ENCODE measurements around the gene TRPM4. TPM values are rescaled to one million over a fixed set of nuclear protein-coding genes. Genes with fewer than 3 reads are reported as not detected.

TRPM4 gene
- polyA plus RNA-seq, 1 of the 3 experiments (the other 2 are of a cell fraction), result 20.6 TPM

DNA sequence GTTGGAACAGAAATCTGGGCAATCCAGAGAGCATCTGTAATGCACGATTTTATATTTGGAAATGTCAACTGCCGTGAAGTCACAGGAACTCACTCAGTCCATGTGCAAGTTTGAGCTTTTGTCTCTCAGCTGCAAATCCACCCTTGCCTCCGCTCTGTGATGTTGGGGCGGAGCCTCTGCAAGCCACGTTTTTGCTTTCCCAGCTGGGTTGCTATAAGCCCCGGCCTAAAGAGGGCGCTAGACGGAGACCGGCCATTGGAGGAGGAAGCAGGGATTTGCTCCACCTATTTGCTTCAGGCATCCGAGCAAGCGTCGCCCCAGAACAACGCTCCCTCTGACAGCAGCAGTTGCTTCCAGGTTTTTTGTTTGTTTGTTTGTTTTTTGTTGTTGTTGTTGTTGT lies 56.2 kb downstream of the TRPM4 start:
- 83% methylated on average over 13 of the region's 13 CpGs for WGBS (ENCODE audit: low lambda C conversion rate)
- Histone ChIP-seq H3K4me3 (ENCODE audit: low read depth in 2 of 2, low read length in 1 of 2) (no peak overlapping the region), H3K9ac (no peak overlapping the region), H2AFZ (ENCODE audit: low read depth) (no peak overlapping the region), H4K20me1 (ENCODE audit: insufficient read depth) (no peaks in the 10 kb centered on the region), H3K9me3 (no peaks in the 10 kb centered on the region), H3K27me3 (ENCODE audit: insufficient read depth) (peaks cover under 1% of the 10 kb centered on the region; the same call in 1 of the 2 replicates), H3F3A (replicated peaks; ENCODE audit: insufficient read depth) (peaks cover 15% of the 10 kb centered on the region), H3K4me2 (no peak overlapping the region), H3K36me3 (replicated peaks in 1 of 2; ENCODE audit: control insufficient read depth in 1 of 2, insufficient read depth in 2 of 2, low read length in 1 of 2) (peaks cover 0 to 26% of the 10 kb centered on the region in 2 experiments), H3K27ac (ENCODE audit: low read depth in 2 of 2, low read length in 1 of 2) (no peak overlapping the region), H3K9me2 (no peaks in the 10 kb centered on the region), H3K79me2 (ENCODE audit: insufficient read depth) (no peaks in the 10 kb centered on the region), H3K4me1 (ENCODE audit: control insufficient read depth in 1 of 2, insufficient read depth in 2 of 2, low read depth in 1 of 2, low read length in 1 of 2) (no peaks in the 10 kb centered on the region)
- no peak for DNase-seq
- POLR2A ChIA-PET, result no interaction called here
- TF ChIP-seq, protein P1, sequence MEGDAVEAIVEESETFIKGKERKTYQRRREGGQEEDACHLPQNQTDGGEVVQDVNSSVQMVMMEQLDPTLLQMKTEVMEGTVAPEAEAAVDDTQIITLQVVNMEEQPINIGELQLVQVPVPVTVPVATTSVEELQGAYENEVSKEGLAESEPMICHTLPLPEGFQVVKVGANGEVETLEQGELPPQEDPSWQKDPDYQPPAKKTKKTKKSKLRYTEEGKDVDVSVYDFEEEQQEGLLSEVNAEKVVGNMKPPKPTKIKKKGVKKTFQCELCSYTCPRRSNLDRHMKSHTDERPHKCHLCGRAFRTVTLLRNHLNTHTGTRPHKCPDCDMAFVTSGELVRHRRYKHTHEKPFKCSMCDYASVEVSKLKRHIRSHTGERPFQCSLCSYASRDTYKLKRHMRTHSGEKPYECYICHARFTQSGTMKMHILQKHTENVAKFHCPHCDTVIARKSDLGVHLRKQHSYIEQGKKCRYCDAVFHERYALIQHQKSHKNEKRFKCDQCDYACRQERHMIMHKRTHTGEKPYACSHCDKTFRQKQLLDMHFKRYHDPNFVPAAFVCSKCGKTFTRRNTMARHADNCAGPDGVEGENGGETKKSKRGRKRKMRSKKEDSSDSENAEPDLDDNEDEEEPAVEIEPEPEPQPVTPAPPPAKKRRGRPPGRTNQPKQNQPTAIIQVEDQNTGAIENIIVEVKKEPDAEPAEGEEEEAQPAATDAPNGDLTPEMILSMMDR (IDR thresholded peaks at IDR 0.05), result peak; percentile 46
- TF ChIP-seq, protein P2, sequence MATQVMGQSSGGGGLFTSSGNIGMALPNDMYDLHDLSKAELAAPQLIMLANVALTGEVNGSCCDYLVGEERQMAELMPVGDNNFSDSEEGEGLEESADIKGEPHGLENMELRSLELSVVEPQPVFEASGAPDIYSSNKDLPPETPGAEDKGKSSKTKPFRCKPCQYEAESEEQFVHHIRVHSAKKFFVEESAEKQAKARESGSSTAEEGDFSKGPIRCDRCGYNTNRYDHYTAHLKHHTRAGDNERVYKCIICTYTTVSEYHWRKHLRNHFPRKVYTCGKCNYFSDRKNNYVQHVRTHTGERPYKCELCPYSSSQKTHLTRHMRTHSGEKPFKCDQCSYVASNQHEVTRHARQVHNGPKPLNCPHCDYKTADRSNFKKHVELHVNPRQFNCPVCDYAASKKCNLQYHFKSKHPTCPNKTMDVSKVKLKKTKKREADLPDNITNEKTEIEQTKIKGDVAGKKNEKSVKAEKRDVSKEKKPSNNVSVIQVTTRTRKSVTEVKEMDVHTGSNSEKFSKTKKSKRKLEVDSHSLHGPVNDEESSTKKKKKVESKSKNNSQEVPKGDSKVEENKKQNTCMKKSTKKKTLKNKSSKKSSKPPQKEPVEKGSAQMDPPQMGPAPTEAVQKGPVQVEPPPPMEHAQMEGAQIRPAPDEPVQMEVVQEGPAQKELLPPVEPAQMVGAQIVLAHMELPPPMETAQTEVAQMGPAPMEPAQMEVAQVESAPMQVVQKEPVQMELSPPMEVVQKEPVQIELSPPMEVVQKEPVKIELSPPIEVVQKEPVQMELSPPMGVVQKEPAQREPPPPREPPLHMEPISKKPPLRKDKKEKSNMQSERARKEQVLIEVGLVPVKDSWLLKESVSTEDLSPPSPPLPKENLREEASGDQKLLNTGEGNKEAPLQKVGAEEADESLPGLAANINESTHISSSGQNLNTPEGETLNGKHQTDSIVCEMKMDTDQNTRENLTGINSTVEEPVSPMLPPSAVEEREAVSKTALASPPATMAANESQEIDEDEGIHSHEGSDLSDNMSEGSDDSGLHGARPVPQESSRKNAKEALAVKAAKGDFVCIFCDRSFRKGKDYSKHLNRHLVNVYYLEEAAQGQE (IDR thresholded peaks at IDR 0.05; ENCODE audit: low read depth, low read length), result no peak
- CTCF ChIA-PET, result interaction anchor here (1.0 to 6.7 kb wide), 6 partner anchors 12 to 215 kb away, joined by 3 to 48 read pairs (median 6); no protein-coding TSS in a partner anchor

DNA sequence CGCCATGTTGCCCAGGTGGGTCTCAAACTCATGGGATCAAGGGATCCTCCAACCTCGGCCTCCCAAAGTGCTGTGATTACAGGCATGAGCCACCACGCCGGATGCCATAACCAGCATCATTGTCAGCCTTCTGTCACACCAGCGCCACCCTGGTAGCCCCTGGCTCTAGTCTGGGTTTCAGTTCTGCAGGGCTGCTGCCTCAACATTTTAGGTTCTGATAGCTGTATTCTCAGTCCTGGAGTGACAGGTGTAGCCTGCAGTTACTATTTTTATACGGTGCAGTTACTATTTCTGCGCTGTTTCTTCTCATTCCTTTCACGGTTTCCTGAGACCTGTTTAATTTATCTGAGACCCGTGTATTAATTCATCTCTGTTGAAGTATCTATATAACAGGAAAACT lies 57.1 kb downstream of the TRPM4 start:
- no peak overlapping the region for H3K9ac ChIP-seq
- peaks cover 8% of the 10 kb centered on the region for H3F3A ChIP-seq (replicated peaks; ENCODE audit: insufficient read depth)
- H3K9me3 ChIP-seq, result no peaks in the 10 kb centered on the region
- 62% methylated on average over 9 of the region's 9 CpGs for WGBS (ENCODE audit: low lambda C conversion rate)
- no peak overlapping the region for H3K27ac ChIP-seq (ENCODE audit: low read depth in 2 of 2, low read length in 1 of 2)
- ChIA-PET POLR2A (no interaction called here), CTCF (interaction anchor here (1.0 to 6.7 kb wide), 5 partner anchors 11 to 117 kb away, joined by 3 to 48 read pairs (median 8); no protein-coding TSS in a partner anchor)
- no peaks in the 10 kb centered on the region for H4K20me1 ChIP-seq (ENCODE audit: insufficient read depth)
- H3K4me1 ChIP-seq (ENCODE audit: control insufficient read depth in 1 of 2, insufficient read depth in 2 of 2, low read depth in 1 of 2, low read length in 1 of 2), result no peaks in the 10 kb centered on the region
- H3K36me3 ChIP-seq (replicated peaks in 1 of 2; ENCODE audit: control insufficient read depth in 1 of 2, insufficient read depth in 2 of 2, low read length in 1 of 2), result peaks cover 0 to 17% of the 10 kb centered on the region in 2 experiments
- H2AFZ ChIP-seq (ENCODE audit: low read depth), result no peak overlapping the region
- no peak overlapping the region for H3K4me2 ChIP-seq
- DNase-seq, result no peak
- no peaks in the 10 kb centered on the region for H3K79me2 ChIP-seq (ENCODE audit: insufficient read depth)
- H3K9me2 ChIP-seq, result no peaks in the 10 kb centered on the region
- TF ChIP-seq EZH2phosphoT487 (IDR thresholded peaks at IDR 0.05; ENCODE audit: borderline replicate concordance, low read depth), result no peak
- TF ChIP-seq, protein P3, sequence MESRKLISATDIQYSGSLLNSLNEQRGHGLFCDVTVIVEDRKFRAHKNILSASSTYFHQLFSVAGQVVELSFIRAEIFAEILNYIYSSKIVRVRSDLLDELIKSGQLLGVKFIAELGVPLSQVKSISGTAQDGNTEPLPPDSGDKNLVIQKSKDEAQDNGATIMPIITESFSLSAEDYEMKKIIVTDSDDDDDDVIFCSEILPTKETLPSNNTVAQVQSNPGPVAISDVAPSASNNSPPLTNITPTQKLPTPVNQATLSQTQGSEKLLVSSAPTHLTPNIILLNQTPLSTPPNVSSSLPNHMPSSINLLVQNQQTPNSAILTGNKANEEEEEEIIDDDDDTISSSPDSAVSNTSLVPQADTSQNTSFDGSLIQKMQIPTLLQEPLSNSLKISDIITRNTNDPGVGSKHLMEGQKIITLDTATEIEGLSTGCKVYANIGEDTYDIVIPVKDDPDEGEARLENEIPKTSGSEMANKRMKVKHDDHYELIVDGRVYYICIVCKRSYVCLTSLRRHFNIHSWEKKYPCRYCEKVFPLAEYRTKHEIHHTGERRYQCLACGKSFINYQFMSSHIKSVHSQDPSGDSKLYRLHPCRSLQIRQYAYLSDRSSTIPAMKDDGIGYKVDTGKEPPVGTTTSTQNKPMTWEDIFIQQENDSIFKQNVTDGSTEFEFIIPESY (IDR thresholded peaks at IDR 0.05; ENCODE audit: borderline replicate concordance, low read depth), result no peak
- TF ChIP-seq FOXJ3 (CRISPR knock-in tag; IDR thresholded peaks at IDR 0.05), result no peak
- TF ChIP-seq RFX5 (IDR thresholded peaks at IDR 0.05; ENCODE audit: low read length), result no peak
- TF ChIP-seq, protein P4, sequence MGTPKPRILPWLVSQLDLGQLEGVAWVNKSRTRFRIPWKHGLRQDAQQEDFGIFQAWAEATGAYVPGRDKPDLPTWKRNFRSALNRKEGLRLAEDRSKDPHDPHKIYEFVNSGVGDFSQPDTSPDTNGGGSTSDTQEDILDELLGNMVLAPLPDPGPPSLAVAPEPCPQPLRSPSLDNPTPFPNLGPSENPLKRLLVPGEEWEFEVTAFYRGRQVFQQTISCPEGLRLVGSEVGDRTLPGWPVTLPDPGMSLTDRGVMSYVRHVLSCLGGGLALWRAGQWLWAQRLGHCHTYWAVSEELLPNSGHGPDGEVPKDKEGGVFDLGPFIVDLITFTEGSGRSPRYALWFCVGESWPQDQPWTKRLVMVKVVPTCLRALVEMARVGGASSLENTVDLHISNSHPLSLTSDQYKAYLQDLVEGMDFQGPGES (IDR thresholded peaks at IDR 0.05; ENCODE audit: low read depth, low read length), result no peak
- no peak for TF ChIP-seq EP300 (IDR thresholded peaks at IDR 0.05; ENCODE audit: borderline replicate concordance in 1 of 2, low read depth in 1 of 2, low read length in 1 of 2)
- TF ChIP-seq, protein P5, sequence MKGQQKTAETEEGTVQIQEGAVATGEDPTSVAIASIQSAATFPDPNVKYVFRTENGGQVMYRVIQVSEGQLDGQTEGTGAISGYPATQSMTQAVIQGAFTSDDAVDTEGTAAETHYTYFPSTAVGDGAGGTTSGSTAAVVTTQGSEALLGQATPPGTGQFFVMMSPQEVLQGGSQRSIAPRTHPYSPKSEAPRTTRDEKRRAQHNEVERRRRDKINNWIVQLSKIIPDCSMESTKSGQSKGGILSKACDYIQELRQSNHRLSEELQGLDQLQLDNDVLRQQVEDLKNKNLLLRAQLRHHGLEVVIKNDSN (IDR thresholded peaks at IDR 0.05; ENCODE audit: borderline replicate concordance, low read depth), result no peak
- TF ChIP-seq NRF1 (IDR thresholded peaks at IDR 0.05; ENCODE audit: low read depth, low read length), result no peak
- no peak for TF ChIP-seq FOSL2 (IDR thresholded peaks at IDR 0.05; ENCODE audit: borderline replicate concordance, low read depth)
- no peak for TF ChIP-seq GABPA (IDR thresholded peaks at IDR 0.05; ENCODE audit: low read depth)
- no peak overlapping the region for H3K4me3 ChIP-seq (ENCODE audit: low read depth in 2 of 2, low read length in 1 of 2)
- H3K27me3 ChIP-seq (ENCODE audit: insufficient read depth), result peaks cover 9% of the 10 kb centered on the region; the same call in 1 of the 2 replicates

All from SK-N-SH (cell line).